GM18858 (cell line): Measurements from ENCODE around the gene B3GALT4.

Source experiments
- ATAC-seq: cut with Tn5 transposase; IDR thresholded peaks from one replicate; pipeline ENCODE4 v1.9.1; 2021; ENCODE audit not compliant: unreplicated experiment

The B3GALT4 gene

GRCh38 chr6:33314943-33315792 is 38.2 kb downstream of the B3GALT4 start:
- no peak for ATAC-seq

GRCh38 chr6:33315793-33316602 is 39.1 kb downstream of the B3GALT4 start:
- ATAC-seq: no peak

GRCh38 chr6:33316603-33317418 is 39.9 kb downstream of the B3GALT4 start:
- no peak for ATAC-seq

DNA sequence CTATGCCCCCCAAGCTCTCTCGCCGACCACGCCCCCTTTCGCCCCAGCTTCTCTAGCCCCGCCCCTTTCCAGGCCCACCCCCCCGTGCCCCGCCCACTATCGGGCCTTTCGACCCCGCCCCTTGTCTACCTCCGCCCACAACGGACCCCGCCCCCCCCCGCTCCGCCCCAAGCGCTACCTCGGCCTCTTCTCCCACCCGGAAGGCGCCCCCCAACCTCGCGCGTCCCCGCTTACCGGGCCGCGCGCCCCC is 40.4 kb downstream of the B3GALT4 start:
- ATAC-seq: no peak

DNA sequence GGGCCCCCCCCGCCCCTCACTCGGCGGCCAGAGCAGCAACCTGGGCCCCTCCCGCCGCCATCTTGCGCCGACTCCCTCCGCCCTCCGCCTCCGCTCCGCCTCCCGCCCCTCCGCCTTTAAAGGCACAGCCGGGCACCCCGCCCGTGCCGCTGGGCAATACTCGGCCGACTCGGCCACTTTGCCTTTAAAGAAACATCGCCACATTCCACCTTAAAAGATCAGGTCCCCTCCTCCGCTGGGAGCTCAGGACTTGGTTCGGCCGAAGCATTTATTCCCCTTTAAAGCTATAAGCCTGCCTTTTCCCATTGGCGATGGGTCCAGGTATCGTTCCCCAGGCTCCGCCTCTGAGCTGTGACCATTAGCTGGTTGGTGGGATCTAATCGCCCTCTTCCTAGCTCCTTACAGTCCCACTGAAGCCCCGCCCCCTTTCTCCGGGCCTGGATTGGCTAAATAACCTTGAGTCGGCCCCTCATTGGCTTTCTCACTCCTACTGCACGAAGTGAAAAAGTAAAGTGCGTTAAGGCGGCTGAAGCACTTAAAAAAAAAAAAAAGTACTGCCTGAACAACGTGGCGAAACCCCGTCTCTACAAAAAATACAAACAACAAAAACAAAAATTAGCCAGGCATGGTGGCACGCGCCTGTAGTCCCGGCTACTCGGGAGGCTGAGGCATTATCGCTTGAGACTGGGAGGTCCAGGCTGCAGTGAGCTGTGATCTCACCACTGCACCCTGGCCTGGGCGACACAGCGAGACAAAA is 40.9 kb downstream of the B3GALT4 start, which contains the start of gene ZBTB22:
TSS of gene ZBTB22 (minus strand) at position 76 of the 757 bp plus-strand sequence. CDS start 828 bp downstream, outside the sequence.
- ATAC-seq: peak; percentile 35

DNA sequence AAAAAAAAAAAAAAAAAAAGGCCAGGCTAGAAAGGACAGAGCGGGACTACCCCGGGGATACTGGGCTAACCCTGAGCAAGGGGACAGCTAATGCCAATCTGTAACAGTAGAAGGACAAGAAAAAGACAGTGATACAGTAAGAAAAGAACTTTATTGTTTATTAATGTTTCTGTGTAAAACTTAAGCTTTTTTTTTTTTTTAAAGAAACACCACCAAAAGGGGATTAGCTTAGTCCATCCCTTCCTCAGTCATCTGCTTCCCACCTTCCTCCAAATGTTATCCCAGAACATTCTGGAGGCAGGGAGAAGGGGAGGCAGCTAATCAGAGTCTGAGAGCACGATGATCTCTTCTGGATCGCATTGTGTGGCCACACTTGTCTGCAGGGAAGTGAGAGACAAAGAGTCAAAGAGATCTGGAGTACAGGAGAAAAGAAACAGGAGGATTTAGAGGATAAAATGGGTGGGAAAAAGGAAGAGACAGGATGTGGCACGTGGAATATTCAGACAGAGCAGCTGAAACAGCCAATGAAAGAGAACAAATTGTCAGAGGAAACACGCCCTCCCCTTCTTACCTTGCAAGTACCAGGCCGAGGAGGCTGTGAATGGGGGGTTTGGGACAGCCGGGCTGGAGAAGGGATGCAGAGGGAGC is 41.6 kb downstream of the B3GALT4 start:
- ATAC-seq: no peak

- no peak for ATAC-seq
These were observed 43.0 kb downstream of the B3GALT4 start for GRCh38 chr6:33319939-33320314.

GRCh38 chr6:33320315-33321181 is 43.6 kb downstream of the B3GALT4 start:
- ATAC-seq: no peak

DNA sequence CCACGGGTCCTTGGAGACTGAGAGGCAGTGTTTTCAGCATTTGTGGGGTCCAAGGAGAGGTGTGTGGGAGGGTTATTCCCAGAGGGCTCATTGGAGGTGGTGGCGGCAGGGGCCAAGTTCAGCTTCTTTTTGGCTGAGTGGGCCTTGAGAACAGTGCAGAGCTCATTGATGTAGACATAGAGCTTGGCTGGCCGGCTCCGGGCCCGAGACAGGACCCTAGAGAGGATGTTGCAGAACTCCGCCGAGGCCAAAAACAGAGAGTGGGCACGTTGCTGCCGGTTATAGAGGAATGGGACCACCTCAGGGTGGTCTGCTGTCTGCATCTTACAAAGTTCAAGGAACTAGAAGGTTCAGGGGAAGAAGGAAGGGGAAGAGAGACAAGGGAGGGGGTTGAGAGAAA is 44.3 kb downstream of the B3GALT4 start:
- ATAC-seq: no peak

DNA sequence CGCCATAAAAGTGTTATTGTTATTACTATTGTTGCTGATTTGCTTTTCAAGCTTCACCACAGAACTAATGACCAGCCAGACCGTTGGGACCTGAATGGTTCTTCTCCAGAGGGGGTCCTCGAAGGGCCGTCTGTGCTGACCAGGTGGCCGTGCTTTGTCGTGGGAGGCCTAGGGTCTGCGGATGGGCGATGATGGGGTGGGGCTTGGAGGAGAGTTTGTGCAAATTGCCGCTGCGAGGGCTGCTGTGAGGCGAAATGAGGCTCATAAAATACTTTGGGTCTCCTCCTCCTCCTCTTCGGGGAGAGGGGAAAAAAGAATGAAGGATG is 46.7 kb downstream of the B3GALT4 start:
- no peak for ATAC-seq

DNA sequence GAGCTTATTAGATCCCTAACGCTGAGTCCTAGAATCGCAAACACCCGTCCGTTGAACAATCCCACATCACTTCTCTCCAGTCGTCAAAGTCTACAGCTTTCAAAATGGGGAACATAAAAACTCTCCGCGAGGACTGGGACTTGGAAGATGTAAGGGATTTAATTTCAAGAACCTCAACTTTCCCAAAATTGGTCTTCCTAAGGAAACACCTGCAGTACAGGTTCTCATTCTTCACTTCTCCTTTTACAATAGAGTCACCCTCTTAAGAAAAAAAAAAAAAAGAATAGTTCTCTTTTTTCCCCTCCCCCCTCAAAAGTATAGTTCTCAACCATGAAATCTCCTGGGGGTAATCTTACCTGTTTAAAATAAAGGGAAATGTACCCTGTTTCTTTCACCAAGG is 47.2 kb downstream of the B3GALT4 start:
- no peak for ATAC-seq
